NCI-H526 (cell line): ENCODE results near the gene SIRPA.

Experiments
- DNase-seq, 2 experiments: peaks; one replicate each; lab custom pipeline; 2025; lab: John Stamatoyannopoulos, UW

Gene SIRPA

DNA sequence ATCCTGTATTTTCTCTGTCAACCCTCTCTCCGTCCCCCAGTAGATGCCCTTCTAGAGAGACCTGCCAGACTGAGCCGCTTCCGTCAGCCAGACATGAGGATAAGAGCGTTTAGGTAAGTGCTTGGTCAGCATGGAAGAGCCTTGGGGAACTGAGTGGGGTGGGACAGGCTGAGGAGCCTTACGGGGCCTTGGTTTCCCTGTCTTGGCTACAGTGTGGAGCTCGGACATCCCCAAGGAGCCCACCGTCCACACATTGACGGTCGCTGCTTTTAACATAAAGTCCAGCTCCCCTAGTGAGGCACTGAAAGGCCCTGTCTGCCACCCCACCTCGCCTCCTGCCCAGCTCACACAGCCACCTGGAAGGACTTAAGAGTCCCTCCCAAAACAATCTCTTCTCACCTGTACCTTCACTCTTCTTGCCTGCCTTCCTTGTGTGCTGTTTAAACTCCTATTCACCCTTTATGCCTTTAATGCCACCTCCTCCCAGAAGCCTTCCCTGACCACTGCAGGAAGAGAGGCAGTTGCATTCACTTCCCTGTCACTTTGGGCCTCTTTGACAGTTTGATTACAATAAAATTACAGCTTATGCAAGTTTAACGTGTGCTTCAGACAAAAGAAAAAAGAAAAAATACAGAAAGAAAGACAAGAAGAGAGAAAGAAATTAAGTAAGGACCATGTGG, 56.4 kb downstream of the SIRPA start:
- DNase-seq: no peak

DNA sequence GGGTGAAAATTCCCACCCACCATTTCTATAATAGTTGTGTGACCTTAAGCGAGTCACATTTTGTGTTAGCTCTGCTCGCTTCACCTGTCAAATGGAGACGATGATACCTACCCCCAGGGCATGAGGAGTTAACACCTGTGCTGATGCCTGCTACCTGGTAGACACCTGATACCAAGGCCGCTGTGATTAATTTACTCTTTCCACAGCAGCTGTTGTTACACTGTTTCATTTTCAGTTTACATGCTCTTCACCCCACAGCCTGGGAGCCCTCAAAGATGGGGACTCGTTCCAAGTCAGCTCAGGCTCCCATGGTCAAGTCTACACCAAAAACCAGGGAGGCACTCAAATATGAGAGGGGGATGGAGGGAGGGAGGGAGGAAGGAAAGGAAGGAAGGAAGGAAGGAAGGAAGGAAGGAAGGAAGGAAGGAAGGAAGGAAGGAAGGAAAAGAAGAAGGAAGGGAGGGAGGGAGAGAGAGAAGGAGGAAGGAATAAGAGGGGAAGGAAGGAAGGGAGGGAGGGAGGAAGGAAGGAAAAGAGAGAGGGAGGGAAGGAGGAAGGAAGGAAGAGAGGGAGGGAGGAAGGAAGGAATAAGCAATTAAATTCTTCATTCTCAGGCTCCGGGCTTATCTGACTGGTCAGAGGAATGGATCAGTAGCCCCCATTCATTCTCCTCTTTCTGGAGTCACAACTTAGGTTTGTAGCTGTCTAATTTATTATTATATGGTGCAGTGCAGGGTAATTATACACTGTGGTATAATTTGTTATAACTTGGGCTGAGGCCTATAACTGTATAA, 57.7 kb downstream of the SIRPA start:
- peak; percentile 66 to 86 for DNase-seq

DNA sequence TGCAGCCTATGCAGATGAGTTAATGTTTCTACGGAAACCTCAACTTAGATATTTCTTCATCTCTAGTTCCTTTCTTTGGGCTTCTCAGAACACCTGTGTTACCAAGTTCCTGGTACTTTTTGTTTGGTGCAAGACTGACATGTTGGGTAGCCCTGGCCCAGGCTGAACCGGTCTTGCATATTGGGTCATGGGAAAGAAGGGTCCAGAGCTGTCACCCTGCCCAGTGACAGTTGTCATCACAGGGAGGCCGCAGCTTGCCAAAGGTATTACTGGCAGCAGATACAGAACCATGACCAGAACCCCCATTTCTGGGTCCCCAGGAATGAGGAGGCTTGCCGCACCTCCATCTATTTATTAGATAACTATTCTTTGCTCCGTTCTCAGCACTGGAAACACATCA, 58.4 kb downstream of the SIRPA start:
- DNase-seq: no peak

DNA sequence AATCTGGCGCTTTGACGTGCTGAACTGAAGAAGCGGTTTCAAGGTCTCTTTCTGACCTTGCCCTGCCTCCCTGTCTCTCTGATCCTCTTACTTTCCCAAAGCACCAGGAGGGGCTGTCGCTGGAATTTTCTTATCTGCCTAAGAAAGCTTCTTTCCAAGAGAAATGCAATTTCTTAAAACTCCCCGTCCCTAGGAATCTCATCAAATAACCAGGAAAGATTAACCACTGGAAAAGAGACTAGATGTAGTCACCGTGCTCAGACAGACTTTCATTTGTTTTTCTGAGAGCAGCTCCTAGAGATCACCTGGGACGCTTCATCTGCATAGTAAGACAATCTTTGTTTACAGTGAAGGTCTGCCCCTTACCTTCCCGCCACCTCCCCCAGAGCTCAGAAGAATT, 60.0 kb downstream of the SIRPA start:
- no peak for DNase-seq

DNA sequence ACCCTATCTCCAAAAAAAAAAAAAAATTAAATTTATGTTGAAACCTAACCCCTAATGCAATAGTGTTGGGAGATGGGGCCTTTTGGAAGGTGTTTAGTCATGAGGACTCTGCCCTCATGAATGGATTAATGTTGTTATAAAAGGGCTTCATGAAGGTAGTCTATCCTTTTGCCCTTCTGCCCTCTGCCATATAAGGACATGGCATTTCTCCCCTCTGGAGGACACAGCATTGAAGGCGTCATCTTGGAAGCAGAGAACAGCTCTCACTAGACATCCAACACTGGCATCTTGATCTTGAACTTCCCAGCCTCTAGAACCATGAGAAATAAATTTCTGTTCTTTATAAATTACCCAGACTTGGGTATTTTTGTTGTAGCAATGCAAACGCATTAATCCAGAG, 63.2 kb downstream of the SIRPA start:
- DNase-seq: no peak

DNA sequence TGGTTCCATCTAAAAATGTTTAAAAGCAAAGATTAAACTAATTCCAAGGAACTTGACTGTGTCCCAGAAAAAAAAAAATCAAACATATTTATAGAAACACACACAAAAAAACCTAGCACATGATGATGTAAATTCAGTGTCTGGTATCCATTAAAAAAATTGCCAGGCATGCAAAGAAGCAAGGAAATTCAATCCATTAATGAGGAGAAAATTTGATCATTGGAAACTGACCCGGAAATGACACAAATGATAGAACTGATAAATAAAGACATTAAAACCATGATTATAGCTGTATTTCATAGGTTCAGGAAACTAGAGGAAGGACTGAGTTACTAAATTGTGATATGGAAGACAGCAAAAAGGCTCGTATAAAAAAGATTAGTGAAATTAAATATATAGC, 63.9 kb downstream of the SIRPA start:
- no peak for DNase-seq

DNA sequence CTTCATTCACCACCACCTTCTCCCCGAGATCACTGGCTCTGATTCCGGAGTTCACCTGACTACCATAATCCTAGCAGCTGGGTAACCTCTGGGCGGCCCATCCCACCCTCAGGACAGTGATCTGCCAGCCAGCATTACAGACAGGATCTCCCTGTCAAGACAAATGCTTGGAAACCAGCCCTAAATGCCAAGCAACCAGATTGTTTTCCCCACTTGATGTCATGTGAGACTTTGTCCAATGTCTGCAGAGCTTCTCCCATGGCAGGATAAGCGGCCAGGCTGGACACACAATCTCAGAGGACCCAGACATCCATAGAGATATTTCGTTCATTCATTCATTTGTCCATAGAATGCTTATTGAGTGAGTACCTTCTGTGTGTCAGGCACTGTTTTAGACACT, 66.2 kb downstream of the SIRPA start:
- DNase-seq: no peak

DNA sequence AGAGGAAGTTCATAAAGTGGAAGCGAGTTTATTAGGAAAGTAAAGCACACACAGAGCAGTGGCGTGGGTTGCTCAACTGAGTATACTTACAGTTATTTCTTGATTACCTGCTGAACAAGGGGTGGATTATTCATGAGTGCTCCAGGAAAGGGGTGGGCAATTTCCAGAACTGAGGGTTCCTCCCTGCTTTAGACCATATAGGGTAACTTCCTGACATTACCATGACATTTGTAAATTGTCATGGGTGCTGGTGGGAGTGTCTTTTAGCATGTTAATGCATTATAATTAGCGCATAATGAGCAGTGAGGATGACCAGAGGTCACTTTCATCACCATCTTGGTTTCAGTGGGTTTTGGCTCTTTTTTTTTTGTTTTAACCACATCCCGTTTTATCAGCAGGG, 68.9 kb downstream of the SIRPA start:
- no peak for DNase-seq

DNA sequence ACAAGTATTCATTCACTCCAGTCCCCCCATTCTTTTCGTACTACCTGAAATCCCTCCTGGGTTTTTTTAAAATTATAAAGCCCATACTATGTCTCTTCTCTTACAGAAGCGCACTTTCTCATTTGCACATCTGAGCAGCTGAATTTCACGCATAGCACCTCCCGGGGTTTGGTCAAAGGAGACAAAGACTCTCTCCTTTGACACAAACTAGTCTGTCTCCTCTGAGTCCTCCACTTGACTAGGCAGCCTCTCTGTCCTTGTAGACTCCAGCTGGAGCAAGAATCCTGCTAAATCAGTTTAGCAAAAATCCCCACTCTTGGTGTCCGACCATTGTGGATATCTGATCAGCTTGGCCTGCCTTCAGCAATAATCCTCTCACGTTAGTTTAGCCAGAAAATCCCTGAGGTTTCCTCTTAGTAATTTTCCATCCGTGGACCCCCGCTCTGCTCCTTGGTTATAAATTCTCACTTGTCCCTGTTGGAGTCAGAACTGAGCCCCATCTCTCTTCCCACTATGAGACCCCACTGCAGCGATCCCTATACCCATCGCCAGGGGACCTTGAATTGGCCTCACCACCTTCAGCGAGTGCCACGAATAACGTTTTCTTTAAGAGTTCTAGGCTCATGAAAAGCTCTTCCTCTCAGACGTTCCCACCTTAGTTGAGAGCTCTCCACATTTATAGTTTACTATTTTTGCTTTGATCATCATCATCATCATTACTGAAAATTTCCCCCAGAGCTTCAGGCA, 69.6 kb downstream of the SIRPA start:
- DNase-seq: no peak

DNA sequence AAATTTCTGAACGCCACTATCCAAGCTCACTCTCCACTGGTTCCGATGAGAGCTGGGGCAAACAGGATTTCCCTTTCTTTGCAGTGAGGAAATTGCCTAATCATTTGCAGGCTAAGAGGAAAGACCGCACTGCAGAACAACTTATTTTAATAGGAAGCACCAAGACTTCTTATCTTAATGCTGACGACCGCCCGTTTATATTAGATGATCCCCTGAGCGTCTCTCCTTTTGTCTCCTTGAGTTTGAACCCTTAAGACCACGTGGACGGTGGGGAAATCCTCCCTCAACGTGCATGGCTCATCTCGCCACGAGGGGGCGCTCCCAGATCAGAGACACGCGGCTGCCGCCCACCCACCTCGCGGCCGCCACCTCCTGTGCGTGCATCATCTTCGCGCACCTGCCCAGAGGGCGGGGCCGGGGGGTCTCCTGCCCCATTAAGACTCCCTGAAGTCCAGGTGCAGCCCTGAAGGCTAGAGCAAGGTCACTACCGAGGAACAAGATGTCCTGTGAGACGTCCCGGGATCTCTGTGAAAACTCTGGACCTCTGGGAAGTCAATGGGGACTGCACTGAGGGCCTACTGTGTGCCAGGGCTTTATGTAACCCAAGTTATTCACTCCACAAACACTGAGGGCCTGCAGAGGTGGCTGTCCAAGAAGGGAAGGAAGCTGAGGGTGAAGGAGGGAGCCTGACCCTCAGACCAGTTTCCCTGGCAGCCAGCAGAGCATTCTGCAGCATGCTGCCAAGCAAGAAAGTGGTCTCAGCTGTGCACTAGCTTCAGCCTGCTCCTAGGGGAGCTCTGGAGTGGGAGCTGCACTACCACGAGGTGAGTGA, 70.5 kb downstream of the SIRPA start:
- DNase-seq: peak; percentile 63 to 95

DNA sequence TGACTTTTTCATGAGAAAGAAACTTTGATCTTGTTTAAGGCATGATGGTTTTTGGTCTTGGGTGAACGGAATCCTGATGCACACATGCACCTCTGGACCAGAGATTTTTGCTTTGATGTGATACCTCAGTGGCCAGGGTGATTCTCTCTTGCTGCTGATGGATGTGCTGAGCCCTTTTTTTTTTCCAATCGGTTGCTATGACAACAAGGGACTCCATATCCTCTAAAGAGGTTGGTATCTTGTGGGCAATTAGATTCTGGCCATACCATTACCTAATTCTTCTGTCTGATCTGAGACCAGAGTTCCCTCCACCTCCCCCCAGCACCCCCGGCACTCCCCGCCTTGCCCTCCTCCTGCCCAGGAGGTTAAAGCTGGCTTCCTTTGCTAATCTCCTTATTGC, 73.8 kb downstream of the SIRPA start:
- no peak for DNase-seq

DNA sequence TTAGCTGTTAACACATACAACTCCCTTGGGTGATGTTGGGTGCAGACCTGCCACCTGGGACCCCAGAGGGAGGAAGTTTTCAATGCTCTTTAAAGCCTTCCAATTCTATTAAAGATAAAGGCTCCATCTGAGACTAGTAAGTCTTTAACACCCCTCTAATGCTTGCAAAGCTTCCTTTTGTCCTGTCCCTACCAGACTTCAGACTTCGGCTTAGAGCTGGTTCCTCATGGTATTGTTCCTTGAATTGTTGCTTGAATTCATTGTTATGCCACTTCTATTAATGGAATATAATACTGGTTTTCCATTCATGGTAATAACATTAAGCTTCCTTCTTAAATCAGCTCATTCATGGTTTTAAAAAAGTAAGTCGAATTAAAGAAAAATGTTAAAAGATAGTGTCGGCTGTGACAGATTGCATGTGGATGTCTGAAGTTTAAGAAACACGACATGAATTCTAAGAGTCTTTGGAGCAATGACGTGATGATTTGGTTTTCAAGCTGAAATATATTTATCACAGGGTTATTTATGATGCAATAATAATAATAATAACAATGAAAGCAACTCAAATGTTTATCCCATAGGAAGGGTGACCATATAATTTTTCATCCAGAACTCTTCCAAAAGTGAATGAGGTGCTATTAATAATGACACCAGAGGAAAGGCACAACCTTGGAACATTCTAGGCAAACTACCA, 76.8 kb downstream of the SIRPA start:
- no peak for DNase-seq

DNA sequence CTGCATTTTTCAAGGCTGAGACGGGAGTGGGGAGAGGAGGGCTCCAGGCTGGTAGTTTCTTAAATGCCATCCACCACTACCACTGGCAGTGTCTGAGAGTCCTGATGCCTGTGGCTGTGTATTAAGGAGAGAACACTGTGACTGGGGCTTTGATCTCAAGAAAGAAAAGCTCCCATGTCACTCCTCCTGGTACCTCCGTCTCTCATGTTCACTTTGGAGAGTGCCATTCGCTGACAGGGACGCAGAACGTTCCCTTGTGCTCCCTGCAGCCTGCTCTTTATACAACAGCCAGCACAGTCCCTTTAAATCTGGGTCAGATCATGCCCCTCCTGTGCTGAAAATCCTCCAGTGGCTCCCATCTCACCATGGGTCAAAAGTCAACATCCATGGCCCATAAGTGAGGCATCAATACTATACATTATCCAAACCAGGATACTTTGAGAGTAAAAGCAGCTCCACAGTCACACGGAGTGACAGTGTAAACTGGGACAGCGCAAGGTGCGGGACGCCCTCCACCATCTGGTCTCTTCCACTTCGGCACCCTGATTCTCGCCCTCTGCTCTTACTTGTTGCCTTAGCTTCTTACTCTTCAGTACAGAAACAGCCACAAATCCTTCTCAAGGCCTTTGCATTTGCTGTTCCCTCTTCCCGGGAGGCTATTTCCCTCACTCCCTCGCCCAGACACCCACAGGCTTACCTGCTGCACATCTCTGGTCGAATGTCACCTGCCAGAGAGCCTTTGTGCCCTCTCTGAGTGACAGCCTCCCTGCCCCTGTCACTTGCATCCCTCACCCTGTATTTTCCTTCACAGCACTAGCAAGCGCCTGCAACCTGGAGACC, 78.6 kb downstream of the SIRPA start:
- no peak for DNase-seq

DNA sequence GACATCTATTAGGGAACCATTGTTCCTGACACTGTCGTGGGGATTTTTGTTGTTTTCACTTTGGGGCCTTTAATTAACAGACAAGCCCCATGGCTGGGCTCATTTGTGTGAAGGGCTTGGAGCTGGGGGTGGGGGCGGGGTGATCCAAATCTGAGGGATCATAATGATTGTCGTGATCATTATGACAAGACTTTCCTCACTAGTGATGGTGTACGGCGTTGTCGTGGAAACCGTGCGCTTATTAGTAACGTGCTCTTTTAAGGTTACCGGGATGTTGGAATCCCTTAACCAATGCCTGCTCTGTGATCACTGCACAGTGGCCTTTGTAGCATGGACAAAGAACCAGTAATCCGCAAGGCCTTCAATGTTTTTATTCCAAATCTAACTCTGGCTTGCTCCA, 80.1 kb downstream of the SIRPA start:
- no peak for DNase-seq

DNA sequence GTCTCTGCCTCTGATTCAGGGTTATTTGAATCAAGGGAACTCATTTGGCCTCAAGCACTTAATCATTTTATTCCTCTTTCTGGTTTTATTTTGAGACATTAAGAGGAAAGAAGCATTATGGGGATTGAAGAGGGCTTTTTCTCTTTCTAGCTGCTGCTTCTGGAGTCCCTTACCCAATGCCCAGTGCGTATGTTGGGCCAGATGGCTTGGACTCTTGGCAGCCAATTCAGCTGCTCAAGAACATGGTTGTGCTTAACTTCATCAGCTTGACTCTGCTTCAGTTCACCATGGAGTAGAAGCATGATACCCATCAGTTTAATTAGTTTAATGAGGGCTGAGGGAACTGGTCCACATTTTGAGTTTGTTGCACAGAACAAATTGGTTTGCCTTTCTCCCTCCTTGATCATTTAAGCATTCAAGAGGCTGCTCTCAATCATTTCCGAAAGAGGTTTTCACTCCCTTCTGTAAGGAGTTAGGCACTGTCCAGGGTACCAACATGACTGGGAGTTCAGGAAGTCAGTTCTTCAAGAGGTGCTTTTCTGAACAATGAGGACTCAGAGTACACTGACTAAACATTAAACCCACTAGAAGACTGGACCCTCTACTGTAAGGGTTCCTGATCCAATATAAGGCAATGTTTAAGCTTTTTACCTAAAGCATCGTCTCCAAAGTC, 84.0 kb downstream of the SIRPA start:
- DNase-seq: no peak

DNA sequence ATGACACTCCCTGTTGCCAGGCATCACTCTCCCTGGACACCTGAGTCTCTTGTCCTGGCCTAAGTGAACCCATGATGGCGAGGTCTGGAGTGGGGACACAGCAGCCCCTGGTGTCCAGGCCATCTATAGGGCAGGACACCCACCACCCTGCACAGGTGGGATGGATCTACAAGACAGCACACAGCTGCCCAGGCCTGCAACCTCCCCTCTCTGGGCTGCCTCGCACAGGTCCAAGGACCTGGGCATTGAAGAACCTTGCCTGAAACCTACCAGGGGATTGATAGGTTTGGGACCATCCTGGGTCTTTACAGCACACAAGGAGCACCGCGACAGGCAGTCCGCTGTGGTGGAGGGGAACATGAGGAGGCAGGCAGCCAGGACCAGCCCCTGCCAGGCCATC, 87.5 kb downstream of the SIRPA start:
- DNase-seq: no peak

DNA sequence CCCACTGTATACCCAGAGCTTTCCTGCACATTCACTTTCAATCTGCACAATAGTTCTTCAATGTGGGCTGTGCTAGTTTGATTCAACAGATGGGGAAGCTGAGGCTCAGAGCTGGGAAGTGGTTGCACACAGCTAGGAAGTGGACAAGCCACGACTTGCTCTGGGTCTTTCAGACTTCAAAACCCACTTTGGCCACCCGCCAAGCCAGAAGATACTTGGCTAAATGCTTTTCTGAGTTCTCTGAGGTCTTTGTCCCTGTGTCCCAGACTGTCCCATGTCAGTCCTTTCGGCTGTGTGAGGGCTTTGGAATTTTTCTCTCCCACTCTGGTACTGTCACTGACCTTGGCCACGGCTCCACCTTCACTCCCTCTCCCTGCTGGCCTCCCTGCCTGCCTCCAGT, 88.1 kb downstream of the SIRPA start:
- DNase-seq: no peak

DNA sequence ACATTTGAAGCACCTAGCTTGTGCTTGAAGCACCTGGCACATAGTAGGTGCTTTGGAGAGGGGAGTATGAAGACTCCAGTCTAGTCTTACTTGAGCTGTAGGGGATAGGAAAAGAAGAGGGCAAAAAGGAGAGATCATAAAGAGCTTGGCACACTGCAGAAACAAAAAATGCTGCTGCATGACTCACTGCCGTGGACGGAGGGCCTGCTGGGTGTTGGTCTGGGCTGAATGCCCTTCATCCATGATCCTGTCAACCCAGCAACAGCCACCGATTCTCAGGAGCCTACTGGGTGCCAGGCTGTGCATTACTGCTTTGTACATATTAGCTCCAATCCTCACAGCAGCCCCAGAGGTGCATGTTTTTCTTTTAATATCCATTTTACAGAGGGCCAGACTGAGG, 92.6 kb downstream of the SIRPA start:
- no peak for DNase-seq
